Measurements from ENCODE around the gene SPOCD1. TPM values are rescaled to one million over a fixed set of nuclear protein-coding genes. Genes with fewer than 3 reads are reported as not detected.

The SPOCD1 gene
- total RNA-seq, 1 donor from 2014 or later = 0.21 TPM

DNA sequence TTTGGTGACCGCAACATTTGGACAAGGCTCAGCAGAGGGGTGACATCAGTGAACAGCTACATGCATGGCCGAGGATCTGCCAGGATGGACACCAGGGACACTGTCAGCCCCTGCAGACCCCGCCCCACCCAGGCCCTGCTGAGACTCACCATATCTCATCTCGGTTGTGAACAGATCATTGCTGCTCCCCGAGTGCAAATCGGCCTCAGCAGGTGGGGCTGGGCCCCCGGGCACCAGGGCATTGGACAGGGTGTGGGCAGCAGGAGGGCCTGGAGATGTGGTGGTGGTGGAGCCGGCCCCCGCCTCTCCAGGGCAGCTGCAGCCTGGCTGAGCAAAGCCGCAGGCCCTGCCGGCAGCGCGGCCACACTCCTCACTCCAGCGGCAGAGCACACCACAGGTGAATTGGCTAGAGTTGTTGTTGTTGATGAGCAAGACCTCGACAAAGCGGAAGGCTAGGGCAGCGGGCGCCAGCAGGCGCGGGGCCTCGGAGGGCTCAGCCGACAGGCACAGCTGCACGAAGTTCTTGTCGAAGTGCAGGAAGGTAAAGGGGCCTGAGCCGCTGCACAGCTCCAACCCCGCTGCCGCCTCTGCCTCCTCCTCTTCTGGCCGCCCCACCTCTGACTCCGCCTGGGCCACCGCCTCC, 59.9 kb downstream of the SPOCD1 start:
- no peak for DNase-seq

DNA sequence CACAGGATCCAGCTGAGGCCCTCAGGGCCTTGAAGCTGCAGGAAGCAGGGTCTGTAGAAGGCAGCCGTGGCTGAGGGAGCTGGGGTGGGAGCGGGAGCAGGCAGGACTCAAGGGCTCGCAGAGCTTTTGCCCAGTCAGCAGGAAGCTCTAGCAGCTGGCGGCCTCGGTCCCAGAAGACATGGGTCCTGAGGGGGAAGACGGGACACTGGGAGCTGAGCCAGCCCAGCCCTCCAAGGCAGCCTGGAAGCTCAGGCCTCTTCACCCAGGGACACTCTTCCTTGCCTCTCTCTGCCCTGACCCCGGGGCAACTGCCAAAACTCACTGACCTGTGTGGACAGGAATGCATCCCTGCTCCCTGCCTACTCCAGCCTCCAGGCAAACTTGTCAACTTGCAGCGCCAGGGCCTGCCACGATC, 60.6 kb downstream of the SPOCD1 start:
- peak; percentile 48 for DNase-seq

DNA sequence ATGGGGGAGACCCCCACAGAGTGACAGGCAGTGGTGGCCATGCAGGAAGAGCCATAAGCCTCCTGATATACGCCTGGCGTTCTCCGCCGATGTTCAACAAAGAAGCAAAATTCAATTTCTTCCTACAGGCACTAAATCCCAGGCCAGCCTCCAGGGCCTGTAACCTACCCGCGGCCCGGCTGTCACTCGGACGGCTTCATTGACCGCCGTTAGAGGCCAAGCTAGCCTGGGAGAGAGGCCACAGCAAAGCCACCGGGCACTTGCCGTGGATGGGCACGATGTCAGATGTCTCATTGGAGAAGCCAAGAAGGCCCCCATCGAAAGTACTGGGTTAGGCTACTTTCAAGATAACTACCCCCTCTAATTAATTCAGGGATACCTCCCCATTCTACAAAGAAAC, 61.4 kb downstream of the SPOCD1 start:
- DNase-seq = no peak

DNA sequence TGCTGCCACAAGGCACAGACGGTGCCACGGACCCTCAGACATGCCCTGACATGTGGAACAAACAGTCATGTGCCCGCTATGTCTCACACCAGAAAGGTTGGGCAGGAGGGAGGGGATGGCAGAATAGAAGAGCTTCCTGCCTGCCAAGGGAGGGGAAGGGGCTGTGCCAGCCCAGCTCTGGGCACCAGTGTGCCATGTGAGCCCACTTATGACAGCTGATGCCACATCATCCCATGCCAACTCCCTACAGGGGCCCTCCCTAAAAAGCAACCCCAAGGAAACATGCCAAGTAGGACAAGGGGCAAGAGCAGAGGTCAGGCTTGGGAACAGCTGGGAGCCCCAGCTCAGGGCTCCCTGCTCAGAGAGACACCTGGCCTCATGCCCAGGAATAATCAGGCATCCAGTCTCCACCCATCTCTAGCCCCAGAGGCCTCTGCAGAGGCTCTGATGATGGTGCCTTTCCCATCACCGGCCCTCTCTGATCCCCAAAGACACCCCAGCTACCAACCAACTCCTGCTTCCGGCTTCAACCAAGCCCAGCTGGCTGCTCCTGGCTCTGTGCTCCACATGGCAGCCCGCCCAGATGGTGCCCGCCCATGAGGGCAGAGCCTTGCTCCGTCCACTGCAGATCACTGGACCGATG, 62.0 kb downstream of the SPOCD1 start:
- peak; percentile 97 for DNase-seq

DNA sequence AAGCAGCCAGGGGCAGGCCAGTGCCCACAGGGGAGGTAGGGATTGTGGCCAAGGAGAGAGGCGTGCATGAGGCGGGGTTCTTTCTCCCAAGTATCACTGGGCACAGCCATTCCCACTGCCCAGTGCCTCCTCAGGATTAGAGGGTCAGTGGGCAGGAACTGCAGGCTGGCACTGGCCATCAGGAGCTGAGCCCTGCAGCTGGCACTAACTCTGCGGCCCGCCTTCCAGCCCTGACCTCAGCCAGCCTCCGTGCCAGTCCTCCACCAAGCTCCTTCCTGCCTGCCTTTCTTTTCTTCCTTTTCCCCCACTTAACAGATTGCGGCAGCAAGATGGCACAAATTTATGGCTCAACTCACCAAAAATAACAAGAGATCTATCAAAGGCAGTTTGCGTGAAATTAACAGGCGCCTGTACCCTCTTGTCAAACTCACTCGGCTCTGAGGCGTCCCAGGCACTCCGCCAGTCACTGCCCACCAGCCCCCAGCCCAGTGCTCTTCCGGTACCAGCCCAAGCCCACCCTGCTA, 62.8 kb downstream of the SPOCD1 start:
- peak; percentile 48 for DNase-seq

DNA sequence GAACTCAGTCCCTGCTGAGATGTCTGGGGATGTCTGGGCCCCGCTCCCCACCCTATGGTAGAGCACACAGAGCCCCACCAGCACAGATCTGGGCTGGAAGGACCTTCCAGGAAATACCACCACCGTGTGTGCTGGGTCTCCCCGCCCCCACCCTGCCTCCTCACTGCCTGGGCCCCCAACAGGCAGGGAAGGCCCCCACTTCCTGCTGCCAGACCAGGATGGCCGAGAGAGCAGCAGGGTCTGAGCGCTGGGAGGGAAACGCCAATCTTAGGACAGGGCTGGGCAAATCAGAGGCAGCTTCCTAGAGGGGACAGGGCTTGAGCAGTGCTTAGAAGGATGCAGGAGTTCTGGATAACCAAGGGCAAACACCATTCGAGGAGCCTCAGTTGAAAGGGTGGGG, 63.6 kb downstream of the SPOCD1 start:
- no peak for DNase-seq

DNA sequence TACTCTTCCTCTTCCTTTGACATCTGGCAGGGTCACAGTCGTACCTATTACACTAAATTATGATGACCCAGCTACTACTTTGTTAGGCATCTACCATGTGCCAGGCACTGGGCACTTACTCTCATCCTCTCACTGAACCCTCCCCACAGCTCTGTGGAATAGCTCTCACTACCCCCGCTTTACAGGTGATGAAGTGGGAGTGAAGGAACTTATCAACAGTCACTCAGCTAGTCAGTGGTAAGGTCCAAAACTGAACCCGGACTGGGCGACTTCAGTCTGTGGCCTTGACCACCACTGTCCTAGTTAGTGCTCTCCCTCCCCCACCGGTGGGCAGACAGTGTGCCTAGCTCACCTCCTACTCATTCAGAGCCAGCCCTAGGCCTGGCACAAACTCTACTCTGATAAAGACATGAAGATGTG, 64.0 kb downstream of the SPOCD1 start:
- no peak for DNase-seq

DNA sequence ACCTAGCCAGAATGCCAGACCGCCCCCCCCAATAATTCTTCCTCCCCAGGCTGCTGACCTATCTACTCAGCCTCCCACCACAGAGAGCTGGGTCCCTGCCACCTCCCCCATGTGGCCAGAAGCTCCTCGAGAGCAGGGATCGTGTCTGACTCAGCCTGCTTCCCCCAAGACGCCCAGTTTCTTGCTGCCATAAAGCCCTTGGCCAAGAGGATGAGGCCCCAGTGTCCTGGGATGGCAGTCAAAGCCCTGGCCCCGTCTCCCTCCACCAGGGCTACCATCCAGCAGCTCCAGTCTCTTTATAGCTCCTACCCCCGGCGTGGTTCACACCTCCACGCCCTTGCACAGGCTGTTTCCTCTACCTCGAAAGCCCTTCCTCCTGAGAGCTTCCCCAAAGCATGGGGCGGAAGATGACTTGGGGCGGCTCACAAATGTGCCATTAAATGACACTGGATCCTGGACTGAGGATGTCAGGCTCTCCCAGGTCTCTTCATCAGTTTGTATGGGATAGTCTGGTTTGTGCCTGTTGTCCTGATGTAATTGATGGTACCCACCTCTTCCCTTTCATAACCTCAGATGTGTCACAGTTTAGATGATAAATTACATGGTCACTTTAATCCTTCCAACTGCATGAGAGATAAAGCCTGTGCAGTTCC, 64.8 kb downstream of the SPOCD1 start:
- no peak for DNase-seq

DNA sequence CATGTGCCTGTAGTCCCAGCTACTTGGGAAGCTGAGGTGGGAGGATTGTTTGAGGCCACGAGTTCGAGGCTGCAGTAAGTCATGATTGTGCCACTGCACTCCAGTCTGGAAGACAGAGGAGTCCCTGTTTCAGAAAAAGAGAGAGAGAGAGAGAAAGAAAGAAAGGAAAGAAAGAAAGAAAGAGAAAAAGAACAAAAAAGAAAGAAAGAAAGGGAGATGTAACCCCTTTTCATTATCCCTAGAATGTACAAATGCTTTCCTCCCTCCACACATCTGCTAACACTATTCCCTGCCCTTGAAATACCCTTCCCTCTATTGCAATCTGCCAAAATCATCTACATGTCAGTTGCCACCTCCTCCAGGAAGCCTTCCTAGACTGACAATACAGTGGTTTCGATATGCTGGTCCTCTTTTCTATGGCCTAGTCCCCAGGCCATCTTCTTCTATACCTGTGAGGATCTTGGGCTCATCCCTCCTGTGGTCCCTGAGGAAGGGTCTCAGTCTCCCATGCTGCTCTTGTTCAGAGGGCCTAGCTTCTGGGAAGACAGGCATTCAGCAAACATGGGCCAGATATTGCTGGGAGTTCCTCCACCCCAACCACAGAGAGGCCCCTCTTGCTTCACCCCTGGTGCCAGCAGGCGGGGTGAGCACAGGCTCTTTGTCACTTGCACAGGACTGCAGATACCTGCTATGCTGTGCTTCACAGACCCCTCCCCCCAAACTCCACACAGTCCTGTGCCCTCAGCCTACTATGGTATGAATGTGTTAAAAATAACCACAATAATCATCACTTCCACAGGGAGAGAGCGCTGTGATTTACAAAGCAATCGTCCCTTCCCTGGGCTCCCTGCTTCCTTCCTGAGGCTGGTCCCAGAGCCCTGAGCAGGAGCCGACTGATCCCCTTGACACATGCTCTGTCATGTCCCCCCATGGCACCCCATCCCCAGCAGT, 65.8 kb downstream of the SPOCD1 start:
- DNase-seq = no peak

DNA sequence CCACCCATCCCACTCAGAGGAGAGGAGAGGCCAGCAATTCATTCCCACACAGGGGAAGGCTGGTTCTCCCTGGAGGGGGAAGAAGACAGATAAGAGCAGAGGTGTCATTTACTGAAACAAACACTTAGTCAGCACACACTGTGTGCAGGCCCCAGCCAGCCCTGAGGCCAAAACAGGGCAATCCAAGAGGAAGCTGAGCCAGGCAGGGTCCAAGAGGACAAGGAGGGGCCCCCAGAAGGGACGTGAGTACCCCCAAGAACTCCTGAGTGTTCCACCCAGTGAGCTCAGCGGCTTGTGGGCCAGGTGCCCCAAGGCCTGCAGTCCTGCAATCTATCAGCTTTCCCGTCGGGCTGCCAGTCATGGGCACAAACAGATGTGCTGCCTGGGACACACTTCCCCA, 67.5 kb downstream of the SPOCD1 start:
- DNase-seq = no peak

DNA sequence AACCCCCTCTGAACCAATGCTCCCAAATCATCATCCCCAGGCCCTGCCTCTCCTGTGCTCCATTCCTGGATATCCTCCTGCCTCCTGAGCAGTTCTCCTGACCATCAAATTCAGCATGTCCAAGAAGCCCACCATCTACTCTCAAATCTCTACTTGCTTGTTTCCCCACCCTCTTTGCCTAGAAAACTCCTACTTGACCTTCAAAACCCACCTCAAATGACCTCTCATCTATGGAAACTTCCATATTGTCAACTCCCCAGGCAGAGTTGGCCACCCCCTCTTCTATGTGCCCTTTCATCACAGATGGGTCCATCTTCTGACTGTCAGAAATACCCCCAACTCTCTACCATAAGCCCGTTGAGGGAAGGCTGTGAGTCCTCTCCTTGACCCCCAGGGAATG, 68.5 kb downstream of the SPOCD1 start:
- DNase-seq = no peak

DNA sequence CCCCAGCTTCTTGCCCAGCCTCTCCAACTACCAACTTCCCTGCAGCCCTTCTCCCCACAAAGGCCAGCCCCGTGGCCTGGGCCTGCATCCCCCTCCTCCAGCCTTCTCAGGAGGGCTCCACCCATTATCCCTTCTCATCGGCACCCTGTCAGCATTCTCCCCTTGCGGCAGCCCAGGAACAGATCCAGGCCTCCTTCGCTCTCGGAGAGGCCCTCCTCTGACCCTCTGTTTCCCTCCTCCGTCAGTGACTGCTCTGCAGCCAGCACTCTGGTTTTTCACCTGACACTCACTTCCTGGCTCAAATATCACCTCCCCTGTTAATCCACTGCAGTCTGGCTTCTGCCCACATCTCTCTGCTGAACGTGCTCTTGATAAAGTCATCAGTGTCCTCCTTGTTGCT, 69.1 kb downstream of the SPOCD1 start:
- DNase-seq = no peak

DNA sequence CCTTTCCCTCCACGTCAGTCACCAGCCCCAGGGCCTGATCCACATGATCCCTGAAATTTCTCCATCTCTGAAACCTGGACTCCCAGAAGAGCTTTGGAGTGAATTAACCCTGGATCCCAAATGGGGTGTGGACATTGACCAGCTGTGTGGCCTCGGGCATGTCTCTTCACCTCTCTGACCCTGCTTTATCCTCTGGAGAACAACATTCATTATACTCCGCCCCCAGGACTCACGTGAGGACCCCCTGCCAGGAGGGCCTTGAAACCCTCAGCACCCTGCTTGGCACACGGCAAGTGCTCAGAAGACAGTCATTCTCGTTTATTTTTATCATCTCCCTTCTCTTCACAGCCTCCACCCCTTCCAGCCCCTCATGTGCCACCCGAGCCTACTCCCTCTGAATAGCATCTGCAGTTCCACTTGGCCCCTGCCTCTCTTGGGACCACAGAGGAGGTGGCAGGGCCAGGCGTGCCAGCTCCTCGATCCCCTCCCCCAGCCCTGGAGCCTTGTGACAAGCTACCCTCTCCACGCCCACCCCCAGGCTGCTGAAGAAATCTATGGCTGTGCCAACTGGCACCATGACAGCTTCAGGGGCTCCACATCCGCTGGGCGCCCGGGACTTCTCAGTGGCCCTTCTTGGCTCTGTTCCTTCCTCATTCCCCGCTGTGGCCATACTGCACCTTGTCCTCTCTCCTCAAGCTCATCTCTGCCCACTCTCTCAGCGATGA, 69.7 kb downstream of the SPOCD1 start:
- peak; percentile 75 for DNase-seq

DNA sequence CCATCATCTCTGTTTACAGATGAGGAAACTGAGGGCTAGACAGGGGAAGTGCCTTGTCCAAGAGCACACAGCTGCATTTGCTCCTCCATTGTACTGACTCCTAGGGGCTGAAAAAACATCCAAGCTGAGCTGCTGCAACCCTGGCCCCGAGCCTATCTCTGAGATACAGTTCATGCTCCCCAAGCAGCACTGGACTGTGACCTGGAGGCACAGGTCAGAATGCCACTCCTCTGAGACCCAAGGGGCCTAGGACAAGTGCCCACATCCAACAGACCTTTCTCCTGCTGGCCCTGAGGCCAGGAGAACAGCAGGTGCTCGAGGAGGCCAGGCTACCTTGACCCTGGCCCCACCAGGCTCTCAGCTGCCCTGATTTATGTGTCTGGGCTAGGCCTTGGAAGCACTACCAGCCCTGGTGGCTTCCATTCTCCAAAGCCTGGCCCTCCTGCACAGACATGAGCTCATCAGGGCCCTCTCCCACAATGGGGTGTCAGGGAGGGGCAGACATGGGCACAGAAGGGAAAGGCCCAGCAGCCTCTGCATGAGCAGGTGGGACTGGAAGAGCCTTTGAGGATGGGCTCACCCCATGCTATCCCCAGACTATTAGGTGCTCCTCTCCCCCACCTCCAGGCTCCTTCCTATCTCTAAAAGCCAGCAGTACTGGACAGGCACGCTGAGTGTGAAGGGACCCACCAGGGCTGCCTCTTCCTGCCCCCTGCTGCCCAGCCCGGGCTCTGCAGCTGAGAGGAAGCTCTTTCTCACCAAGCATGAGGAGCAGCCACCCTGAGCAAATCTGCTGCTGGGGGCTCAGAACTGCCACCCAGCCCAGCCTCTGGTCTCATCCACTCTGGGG, 70.5 kb downstream of the SPOCD1 start:
- DNase-seq = peak; percentile 78

DNA sequence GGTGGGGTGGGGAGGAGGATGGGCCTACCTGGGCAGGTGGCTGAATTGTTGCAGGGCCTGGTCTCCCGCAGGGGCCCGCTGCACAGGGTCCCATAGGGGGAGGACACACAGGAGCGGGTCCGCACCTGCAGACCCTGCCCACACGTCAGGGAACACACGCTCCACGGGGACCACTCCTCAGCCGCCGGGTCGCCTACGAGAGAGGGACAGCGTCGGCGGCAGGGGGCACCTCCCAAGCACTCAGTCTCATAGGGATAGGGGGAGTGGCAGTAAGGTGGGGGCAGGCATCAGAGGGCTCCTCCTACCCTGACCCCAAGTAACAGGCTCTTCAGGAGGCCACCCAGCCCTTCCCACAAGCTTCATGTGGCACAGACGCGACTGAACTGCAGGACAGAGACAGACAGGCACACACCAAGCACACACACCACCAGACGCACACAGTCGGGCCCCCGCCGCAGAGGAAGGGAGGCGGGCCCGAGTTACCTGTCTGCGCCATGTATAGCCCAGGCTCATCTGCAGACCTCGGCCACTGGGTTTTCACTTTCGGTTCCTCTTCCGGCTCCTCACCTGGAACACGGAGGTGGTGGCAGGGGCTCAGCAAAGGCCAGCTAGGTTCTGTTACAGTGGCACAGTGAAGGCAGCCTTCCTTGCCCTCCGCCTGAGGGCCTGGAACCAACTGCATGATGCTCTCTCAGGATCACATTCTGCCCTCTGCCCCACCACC, 71.5 kb downstream of the SPOCD1 start:
- no peak for DNase-seq

DNA sequence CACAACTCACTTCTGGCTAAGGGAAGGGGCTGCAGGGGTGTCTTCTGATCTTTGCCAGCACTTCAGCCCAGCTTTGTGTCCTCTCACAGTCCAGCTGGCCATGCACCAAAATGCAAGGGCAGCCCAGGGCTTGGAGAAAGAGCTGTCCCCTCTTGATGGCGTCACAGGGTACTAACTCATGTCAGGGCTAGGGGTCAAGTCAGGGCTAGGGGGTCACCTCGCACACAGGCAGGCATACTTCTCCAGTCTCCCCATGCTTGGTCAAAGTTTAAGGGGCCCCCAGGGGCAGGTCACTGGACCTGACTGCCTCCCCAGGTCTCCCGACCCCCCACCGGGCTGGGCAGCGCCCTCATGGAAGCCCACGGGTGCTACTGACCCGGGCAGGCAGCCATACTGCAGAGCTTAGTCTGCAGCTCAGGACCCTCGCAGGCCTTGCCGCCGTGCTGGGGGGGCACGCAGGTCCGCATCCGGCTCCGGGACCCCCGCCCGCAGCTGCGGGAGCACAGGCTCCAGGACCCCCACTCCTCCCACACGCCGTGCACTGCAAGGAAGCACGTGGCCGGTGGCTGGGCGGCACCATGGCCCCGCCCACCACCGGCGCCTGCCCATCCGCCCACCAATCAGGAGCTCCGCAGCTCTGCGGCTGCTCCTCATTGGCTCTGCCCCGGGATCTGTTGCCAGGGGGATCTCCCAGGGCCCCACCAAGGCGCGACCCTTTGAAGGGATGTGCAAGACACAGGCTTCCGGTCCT, 73.2 kb downstream of the SPOCD1 start:
- no peak for DNase-seq

Measured in tongue (tissue), 2 donors.